Measurements from ENCODE around the gene SIN3A.

The SIN3A gene

DNA sequence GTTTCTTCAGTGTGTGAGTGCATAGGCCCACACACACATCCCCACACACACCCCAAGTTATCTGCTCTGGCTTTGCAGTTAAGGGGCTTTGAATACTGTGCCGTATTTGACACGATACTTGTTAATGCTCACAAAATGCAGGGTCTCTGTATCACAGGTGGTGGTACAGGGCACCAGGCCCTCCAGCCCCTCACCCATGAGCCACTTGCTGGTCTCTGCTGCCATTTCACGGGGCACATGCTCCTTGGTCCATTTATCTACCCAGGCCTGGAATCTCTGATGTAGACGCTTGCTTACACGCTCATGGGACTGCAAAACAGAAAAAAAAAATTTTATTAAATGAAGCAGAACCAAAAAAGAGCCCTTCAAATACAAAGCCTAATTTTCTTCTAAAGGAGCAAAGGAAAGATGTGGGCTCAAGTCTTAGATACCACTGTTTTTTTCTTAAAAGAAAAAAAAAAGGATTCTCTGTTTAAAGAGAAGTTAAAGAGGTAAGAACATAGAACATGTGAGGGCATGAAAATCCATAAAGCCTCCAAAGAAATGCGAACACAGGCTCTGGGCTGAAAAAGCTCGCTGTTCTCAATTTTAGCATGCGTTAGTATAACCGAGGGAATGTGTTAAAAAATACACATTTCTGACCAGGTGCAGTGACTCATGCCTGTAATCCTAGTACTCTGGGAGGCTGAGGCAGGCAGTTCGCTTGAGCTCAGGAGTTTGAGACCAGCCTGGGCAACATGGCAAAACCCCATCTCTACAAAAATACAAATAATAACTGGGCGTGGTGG, 79.4 kb downstream of the SIN3A start:
- DNase-seq, result no peak

DNA sequence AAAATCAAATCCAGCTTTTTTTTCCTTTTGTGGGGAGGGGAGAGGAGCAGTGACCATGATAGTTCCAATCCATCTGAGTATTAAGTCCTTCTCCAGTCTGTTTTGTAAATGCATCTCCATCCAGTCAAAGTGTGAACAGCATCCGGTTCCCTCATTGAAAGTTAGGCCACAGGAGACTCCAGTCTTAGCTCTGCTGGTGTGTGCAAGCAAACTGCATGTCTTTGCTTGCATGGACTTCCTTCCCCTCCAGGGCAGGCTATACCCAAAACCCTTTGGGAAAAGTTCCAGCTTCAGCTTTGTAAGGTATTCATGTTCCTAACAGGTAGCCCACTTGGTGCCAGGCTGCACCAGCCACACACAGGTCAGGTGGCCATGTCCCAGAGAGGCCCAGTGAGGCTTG, 80.0 kb downstream of the SIN3A start:
- DNase-seq, result no peak

DNA sequence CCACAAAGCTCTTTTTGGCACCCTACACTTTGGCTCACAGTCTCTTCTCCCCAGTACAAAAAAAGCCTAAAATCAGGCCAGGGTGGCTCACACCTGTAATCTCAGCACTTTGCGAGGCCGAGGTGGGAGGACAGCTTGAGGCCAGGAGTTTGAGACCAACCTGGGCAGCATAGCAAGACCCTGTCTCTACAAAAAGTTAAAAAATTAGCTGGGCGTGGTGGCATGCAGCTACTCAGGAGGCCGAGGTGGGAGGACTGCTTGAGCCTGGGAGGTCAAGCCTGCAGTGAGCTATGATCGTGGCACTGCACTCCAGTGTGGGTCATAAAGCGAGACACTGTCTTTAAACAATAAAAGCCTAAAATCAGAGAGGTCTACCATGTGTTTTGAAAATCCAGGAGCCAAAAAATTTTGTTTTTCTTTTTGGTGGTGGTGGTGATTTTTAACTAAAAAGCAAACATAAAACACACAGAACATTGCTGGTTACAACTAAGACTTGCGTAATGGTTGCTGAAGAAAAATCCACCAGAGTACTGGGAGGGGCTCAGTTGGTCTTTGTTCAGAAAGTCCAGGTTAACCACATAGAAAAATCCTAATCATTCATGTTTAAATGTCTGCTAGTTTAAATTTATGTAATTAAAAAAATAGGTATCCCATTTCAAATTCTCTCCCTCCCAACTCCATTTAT, 81.5 kb downstream of the SIN3A start:
- no peak for DNase-seq

DNA sequence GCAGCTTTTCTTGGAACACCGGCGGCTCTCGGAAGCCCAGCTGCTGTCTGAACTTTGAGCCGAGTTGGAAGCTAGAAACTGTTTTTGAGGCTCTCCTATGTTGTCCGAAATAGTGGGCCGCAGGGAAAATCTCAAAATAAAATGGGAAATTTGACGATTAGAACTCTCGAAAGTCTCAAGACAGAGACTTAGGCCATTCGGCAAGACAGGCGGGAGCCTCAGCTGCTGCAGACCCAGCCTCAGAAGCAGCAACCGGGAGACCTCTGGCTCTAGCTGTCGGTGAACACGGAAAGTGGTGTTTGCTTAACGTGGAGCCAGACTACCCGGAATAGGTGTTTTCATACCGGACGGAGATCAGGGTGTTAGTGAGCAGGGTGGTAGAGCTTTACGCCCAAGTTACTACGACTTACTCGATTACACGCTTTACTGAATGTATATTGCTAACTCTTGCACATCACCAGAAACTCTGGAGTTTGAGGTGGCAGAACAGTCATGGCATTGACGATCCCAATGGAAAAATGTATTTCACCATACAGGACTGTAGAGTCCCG, 82.7 kb downstream of the SIN3A start:
- DNase-seq, result peak in 1 of 14 donors; percentile 68

DNA sequence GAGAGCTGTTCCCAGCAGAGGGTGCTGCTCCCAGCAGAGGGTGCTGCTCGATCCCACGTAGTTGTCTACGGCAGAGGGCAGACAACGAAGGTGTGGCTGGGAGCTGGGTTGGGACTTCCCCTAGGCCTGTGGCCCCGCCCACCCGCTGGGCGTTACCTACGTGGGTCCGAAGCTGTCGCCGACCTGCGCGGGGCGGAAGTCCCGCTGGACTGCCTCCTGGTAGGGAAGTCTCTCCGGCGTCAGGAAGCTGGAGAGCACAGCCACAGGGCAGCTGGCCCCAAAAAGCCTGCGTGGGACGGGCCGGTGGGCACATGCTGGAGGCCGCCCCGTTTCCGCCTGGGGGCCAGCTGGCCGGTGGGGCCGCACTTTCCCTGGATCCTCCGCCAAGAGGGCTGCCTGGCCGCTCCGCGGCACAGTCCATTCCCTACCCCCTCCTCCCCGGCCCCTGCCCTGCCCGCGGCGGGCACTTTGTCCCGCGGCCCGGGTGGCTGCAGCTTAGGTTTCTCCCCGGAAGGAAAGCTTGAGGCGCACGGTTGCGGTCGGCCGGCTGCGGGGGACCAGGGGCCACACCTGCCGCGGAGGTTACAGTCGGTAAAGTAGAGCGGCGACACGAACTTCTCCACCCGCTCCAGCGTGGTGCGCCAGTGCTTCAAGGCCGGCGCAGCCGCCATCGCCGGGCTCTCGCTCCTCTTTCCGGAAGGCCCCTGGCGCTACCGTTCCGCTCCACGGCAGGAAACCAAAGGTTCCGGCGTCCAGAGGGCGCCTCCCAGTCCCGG, 83.4 kb downstream of the SIN3A start, which contains the start of gene MAN2C1:
MAN2C1 (minus strand) TSS at position 695 of the 776 bp plus-strand sequence; CDS start at position 671, 24 bp downstream.
- DNase-seq, result peak in 13 of 14 donors; percentile 30 to 89 (median 79)

DNA sequence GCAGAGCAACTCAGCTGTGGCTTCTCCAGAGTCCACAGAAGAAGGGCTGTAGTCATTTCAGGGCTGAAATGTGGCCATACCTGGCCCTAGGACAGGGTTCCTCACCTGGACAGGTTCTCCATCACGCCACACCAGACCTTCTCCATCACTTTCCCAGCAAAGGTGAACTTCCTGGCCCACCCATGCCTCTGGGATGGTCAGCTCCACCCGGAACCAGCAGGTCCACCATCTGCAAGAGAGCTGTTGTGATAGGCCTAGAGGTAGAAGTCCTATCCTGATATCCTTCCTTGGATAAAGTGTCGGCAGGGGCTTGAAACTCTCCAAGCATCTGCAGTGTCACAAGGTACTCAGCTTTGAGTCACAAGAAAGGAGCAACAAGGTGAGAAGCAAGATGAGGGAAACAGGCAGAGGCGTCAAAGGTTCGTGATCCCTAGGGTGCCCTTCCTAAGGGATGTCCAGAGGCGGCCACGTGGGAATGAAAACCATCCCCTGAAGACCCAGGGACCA, 84.0 kb downstream of the SIN3A start:
- no peak for DNase-seq

DNA sequence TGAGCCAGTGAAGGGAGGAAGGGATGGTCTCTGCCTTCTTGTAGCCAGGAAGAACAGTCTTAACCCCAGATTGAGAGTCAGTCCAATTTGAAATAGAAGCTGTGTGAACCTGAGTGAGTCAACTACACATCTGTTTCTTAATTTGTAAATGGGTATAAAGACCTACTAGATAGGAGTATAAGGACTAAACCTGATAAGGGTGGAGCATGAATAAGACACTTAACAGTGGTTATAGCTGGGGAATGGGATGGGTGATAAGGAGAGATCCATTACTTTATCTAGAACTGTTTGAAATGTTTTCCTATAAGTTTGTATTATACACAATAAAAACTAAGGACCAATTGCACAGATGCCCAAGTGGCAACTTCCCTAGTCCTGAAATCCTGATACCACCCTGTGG, 84.5 kb downstream of the SIN3A start:
- DNase-seq, result no peak

DNA sequence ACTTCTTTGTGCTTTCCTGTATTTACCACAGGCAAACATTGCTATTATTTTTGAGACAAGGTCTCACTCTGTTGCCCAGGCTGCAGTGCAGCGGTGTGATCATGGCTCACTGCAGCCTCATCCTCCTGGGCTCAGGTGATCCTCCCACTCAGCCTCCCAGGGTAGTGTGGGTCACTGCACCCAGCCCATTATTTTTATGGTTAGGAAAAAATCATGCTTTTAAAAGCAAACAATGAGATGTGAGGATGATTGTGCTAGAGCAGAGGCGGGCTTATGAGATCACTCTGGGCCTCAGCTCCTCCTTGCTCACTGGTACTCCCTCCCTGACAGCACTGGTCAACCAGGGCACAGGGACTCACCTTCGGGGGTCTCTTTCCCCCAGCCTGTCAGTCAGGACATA, 85.3 kb downstream of the SIN3A start:
- no peak for DNase-seq

DNA sequence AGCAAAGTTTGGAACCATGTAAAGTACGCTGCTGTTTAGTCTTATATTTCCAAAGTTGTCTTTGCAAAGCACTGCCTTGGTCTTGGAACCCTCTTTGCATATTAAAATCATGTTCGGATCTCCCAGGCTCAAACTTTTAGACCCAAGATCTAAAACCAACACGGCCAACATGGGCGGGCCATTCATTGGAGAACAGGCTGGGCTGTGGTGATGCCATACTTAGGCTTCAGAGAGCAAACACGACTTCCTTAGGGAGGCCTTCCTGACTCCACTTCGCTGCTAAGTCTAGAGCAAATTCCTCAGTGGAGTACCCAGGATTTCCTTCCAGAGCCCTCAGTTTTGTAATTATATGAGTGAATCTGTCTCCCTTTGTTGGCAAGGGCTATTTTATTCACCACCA, 86.6 kb downstream of the SIN3A start:
- DNase-seq, result no peak

DNA sequence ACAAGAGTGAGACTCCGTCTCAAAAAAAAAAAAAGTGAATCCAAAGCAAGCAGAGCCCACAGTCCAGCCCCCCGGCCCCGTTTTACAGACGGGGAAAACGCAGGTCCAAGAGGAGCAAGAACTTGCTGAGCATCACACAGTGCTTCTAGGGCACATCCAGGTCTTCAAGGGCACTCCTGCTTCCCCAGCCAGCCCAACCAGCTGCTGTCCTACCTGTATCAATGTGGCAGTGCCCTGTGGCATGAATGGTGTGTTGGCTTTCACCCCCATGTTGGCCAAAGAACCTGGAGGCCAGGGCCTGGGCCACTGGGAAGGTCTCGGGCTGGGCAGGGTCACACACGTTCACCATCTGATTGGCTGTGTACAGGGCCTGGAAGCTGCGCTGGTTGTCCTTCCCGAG, 87.7 kb downstream of the SIN3A start:
- no peak for DNase-seq

DNA sequence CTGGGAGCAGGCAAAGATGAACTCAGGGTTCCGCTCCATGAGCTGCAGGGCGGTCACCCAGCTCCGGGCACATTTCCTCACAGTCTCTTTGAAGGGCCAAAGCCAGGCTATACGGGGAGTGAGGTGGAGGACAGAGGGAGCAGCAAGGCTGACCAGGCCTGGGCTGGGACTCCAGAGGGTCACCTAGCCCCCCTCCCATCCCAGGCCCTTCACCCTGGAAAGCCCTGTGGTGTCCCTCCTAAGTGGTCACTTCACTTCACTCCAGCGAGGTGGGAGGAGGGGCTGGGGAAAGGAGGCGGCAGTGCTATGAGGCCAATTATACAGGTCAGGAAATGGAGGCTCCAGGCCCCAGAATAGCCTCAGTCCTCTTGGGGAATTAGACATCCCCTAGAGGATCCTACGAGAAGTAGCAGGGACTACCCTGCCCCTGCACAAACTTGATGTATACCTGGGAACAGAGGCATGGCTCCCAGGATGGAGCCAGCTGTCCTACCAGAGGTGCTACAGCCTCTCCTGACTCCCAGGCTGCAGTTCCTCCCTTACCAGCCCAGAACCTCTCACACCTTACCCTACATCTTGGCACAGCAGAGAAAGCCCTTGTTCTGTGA, 88.7 kb downstream of the SIN3A start:
- no peak for DNase-seq

DNA sequence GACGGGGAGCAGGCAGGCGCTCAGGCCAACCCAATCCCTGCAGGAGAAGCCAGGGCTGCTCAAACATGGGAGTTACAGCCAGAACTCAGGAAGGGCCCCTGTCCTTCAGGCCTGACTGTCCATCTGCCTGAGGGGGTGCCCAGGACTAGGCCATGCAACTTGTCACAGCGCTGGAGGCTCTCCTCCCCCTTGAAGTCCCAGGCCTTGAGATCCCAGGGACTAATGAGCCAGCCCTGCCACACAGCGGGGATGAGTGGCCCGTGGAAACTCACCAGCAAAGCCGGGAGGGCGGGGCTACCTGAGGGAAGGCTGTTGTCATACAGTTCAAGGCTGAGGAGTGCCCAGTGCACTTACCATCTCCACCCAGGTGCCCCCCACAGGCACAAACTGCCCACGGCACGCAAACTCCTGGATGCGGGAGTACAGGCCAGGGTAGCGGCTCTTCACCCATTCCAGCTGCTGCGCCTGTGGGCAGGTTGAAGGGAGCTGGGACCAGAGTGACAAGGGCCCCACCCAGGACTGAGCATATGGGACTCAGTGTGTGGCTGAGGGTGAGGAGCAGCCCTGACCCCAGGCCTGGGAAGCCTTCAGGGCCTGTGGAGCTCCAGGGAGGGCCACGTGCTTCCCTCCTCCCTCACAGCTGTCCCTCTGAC, 89.4 kb downstream of the SIN3A start:
- DNase-seq, result no peak

DNA sequence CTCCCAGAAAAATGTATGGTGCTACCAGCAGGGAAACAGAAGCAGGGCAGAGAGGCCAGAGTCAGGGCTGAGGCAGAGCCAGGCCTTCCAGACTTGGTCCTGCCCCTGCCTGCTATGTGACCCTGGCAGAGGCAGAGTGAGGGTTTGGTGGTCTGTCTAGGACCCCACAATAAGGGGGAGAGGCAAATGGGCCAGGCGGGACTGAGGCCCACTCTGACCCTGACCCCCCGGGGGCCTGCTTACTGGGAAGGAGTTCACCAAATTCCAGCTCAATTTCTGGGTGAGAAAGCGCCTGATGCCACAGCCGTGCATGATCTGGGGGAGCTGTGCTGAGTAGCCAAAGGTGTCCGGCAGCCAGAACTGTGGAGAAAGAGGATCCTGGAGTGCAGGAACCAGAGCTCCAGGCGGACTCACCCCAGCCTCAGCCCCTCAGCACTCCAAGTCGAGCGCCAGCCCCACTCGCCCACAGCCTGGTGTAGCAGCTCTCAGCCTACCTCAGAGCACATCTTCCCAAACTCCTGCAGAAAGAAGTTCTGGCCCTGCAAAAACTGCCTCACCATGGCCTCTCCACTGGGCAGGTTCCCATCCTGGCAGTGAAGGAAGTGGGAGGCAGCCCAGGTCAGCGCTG, 90.0 kb downstream of the SIN3A start:
- no peak for DNase-seq

DNA sequence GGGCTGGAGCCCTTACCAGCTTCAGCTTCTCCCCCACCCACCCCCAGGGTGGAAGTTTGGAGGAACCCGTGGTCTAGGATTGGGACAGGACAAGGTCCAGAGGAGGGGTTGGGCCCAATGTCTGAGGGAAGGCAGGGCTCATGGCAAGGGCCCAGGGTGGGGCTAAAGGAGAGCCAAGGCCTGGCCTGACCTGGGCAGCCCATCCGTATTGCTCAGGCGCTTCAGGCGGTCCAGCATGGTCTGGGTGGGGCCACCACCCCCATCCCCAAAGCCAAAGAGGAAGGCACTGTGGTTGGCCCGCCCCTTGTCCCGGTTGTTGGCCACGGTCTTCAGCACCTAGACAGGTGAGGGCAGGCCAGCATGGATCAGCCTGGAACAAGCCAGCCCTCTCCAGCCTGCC, 90.6 kb downstream of the SIN3A start:
- no peak for DNase-seq

DNA sequence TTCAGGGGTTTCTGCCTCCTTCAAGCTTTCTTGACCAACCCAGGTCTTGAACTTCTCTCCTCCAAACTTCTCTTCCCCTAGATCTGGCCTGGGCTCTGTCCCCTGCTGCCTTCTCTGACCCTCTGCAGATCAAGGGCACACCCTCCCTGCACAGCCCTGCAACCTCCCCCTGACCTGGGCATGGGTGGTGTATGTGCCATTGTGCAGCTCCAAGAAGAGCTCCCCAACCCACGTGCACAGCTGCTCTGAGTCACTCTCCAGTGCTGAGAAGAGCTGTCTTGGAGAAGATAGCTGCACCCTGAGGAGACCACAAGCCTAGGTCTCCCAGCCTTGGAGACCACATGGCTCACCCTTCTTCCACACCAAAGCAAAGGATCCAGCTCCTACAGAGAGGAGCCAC, 91.1 kb downstream of the SIN3A start:
- no peak for DNase-seq

DNA sequence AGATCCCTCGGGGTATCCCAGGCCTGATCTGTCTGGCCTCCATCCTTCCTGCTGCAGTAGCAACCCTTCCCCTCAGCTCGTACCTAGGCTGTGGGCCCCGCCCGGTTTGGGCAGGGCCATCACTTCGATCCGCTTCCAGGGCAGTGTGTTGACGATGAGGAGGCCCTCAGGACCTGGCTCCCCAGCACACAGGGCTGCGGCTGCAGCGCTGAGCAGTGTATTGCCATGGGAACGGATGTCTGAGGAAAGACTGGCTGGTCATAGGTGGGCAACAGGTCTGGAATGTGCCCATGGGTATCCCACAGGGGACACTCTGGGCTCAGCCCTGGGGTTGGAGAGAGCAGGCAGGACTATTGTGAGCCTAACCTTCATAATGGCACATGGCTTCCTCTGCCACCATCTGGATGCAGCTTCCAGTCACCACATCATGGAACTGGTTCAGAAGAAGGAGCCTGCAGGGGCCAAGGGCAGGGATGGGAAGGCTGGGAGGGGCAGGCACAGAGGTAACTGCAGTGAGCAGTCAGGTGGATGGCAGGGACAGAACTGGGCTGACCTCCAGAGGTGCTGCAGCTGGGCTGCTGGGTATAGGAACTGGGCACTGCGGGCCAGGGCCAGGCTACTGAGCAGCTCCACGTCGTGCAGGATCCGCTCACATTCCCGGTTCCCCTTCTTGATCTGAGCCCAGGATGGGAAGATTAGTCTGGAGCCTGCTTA, 91.8 kb downstream of the SIN3A start:
- no peak for DNase-seq

DNA sequence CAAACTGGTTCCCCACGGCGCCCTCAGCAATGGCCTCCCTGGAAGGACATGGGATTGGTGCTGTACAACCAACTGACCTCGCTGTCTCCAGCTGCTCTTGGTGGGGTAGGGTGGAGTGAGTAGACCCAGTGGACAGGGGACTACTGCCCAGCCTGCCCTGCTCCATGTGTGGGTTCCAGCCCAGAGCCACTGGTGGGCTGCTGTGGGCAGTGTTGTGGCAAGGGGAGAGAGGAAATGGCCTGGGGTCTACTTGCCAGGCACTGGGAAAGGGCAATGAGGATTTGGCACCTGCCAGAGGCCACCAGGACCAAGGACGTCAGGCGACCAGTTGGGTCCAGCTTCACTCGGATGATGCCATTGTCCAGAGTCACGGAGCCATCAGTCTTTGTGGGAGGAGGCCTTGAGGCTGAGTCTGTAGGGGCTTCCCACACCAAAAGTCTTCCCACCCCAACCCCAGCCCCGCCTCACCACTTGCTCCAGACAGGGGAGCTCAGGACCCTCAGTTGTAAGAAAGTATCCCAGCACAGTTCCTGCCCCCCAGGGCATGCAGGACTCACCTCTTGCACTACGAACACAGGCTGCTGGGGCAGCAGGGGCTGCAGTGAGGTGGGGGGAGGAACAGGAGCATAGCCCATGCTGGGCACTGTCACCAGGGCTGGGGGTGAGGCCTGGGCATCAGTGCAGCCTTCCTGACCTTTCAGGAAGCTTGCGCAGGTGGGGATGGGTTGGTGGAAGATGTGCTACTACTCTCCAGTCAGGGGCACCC, 92.5 kb downstream of the SIN3A start:
- no peak for DNase-seq

DNA sequence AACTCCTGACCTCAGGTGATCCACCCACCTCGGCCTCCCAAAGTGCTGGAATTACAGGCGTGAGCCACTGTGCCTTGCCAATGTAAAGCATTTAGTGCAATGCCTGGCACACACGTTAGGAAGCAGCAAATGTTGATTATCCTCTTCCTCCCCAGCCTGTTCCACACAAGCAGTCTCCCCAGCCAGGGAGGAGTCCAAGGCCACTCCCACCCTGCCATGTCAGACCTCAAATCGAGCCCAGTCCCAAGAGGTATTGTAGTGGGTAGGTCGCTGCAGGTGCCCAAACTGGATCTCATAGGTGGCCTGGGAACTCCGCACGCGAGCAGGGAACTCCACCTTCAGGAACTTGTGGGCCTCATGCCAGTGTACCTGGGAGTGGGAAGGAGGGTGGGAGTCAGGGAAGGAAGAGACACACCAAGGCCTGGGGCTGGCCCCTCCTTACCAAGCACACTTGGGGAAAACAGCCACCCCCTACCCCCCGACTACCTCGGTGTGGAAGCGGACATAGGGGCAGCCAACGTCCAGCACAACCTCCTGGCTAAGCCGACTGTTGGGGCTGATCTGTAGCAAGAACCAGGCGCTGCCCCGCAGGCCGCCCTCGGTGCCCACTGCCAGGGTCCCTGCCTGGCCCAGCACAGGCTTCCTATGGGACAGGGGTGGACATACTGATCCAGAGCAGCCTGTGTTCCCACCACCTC, 93.4 kb downstream of the SIN3A start:
- no peak for DNase-seq

DNA sequence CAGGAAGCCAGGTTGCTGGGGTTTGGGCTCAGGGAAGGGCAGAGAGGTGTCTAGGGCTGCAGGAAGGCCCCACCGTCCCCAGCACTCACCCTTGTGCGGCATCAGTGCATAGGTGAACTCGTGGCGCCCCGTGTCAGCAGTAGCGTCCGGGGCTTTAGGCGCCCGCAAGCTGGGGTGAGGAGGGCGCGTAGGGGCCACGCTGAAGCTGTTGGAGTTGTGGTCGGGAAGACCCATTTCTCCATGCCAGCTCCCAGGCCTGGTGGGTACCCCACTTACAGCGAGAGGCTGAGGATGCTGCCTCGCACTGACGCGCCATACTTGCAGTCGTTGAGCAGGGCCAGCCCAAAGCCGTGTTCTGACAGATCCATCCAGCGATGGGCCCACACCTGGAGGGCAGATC, 95.0 kb downstream of the SIN3A start:
- no peak for DNase-seq

Data from C1 segment of cervical spinal cord (tissue), 14 donors.